Measurements from ENCODE around the gene DEPP1.

The DEPP1 gene

DNA sequence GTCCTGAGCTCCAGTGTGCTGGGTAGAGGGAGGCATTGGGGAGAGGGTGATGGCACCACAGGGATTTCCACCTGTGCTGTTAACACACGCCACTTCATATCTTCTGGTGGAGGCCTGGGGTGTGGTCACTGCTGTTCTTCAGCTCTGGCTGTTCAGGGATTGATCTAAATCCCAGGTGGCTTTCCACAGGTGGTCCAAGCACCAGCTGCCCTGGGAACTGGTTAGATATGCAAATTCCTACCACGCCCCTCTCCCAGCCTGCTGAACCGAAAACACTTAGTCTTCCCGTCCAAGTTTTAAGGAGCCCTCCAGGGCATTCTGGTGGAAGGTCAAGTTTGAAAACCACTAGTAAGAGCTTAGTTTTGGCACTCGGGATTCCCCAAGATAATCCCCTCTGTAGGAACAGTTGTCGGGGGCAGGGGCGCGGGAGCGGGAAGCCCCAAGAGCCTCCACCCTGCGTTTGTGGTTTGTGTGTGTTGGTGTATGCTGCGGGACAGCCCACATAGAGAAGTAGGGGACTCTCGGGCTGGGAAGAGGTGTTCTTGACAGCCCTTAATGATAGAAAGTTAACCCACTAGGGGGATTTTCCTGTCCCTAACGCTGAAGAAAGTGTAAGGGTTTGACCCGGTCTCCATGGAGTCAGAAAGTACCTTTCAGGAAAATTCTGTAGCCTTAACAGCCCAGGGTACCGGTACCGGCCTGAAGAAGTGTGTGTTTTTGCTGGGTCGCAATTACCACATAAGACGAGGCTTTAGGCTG, 5.1 kb downstream of the DEPP1 start:
- no peak for TF ChIP-seq TAF1 (IDR thresholded peaks at IDR 0.05; ENCODE audit: borderline replicate concordance, insufficient read depth, low read length)
- TF ChIP-seq, protein P1, sequence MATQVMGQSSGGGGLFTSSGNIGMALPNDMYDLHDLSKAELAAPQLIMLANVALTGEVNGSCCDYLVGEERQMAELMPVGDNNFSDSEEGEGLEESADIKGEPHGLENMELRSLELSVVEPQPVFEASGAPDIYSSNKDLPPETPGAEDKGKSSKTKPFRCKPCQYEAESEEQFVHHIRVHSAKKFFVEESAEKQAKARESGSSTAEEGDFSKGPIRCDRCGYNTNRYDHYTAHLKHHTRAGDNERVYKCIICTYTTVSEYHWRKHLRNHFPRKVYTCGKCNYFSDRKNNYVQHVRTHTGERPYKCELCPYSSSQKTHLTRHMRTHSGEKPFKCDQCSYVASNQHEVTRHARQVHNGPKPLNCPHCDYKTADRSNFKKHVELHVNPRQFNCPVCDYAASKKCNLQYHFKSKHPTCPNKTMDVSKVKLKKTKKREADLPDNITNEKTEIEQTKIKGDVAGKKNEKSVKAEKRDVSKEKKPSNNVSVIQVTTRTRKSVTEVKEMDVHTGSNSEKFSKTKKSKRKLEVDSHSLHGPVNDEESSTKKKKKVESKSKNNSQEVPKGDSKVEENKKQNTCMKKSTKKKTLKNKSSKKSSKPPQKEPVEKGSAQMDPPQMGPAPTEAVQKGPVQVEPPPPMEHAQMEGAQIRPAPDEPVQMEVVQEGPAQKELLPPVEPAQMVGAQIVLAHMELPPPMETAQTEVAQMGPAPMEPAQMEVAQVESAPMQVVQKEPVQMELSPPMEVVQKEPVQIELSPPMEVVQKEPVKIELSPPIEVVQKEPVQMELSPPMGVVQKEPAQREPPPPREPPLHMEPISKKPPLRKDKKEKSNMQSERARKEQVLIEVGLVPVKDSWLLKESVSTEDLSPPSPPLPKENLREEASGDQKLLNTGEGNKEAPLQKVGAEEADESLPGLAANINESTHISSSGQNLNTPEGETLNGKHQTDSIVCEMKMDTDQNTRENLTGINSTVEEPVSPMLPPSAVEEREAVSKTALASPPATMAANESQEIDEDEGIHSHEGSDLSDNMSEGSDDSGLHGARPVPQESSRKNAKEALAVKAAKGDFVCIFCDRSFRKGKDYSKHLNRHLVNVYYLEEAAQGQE (IDR thresholded peaks at IDR 0.05; ENCODE audit: insufficient read depth in 1 of 2, low read depth in 2 of 2, low read length in 2 of 2) = no peak

DNA sequence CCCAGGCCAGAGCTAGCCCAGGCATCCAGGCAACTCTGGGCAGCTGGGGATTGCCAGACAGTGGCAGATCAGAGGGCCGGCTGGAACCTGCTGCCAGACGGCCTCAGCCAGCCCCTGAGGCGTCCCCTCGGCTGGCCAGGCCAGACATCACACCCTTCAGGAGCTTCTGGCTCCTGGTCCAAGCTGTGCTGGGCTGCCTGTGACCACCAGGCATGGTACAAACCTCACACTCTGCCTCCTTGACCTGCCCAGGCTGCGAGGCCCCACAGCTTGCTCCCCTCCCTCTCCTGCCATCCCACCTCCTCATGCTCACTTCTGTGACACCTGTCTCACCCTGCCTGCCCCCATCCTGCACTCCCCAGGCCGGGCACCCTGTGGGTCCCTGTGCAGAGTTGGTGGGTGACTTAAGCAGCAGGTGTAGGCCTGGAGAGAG, 5.7 kb downstream of the DEPP1 start:
- TF ChIP-seq SIN3A (IDR thresholded peaks at IDR 0.05; ENCODE audit: borderline replicate concordance, insufficient read depth, low read length) = no peak
- no peak for TF ChIP-seq TAF1 (IDR thresholded peaks at IDR 0.05; ENCODE audit: borderline replicate concordance, insufficient read depth, low read length)
- TF ChIP-seq, protein P1 (IDR thresholded peaks at IDR 0.05; ENCODE audit: insufficient read depth in 1 of 2, low read depth in 2 of 2, low read length in 2 of 2) = no peak
- no peak for TF ChIP-seq POLR2AphosphoS5 (IDR thresholded peaks at IDR 0.05; ENCODE audit: low read depth, low read length)
- no peak for TF ChIP-seq FOXP2 (optimal IDR thresholded peaks at IDR 0.05; ENCODE audit: borderline replicate concordance, extremely low read depth, extremely low read length, insufficient read depth)

DNA sequence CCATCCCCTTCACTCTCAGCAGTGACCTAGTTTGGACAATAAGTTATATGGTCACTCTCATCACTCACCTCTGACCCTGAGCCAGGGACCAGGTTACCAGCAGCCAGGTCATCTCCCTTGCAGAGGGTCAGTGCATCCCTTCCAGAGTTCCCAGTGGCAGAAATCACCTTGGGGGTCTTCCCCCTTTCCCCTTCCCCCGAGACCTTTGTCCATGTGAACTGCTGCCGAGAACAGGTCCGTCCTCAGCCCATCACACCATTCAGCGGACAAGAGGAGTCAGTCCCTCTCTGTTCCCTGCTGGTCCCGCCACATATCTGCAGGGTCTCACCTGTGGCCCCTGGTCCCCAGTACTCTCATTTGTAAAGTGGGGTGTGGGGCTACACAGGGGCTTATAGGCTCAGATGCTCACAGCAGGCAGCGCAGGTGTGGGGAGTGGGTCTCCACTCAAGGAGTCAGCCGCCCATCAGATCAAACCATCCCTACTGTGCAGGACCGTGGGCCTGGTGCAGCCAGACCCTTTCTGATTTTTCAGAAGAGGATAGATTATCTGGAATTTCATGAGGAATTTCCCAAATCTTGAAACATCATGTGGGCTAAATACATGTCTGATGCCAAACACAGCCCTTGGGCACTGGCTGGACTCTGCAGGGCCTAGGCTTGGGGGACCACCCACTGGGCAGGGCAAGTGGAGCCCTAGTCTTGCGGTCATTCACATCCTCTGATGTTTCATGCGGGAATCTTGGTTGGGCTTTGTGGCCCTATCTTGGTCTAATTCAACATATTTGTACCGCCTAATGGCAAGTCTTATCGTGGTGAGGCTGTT, 6.5 kb downstream of the DEPP1 start:
- no peak for TF ChIP-seq FOXP2 (optimal IDR thresholded peaks at IDR 0.05; ENCODE audit: borderline replicate concordance, extremely low read depth, extremely low read length, insufficient read depth)
- TF ChIP-seq TAF1 (IDR thresholded peaks at IDR 0.05; ENCODE audit: borderline replicate concordance, insufficient read depth, low read length) = no peak
- TF ChIP-seq SIN3A (IDR thresholded peaks at IDR 0.05; ENCODE audit: borderline replicate concordance, insufficient read depth, low read length) = no peak
- TF ChIP-seq POLR2AphosphoS5 (IDR thresholded peaks at IDR 0.05; ENCODE audit: low read depth, low read length) = no peak
- TF ChIP-seq, protein P1 (IDR thresholded peaks at IDR 0.05; ENCODE audit: insufficient read depth in 1 of 2, low read depth in 2 of 2, low read length in 2 of 2) = no peak

DNA sequence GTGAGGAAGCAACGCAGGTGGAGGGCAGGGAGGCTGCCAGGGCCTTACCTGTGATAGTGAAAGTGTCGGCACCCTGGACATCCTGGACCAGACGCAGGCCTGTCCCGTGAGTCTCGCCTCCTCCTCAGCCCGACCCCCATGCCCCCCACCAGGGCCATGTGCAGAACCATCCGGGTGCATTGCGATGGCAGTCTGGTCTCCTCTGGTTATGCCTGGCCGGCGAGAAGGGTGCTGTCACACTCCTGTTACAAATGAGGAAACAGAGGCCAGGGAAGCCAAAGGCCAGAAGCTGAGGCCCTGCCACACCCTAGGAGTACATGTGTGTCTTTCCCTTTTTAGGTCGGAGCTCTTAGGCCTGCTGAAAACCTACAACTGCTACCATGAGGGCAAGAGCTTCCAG, 7.2 kb downstream of the DEPP1 start:
- TF ChIP-seq SIN3A (IDR thresholded peaks at IDR 0.05; ENCODE audit: borderline replicate concordance, insufficient read depth, low read length) (no peak), POLR2AphosphoS5 (IDR thresholded peaks at IDR 0.05; ENCODE audit: low read depth, low read length) (no peak), FOXP2 (optimal IDR thresholded peaks at IDR 0.05; ENCODE audit: borderline replicate concordance, extremely low read depth, extremely low read length, insufficient read depth) (no peak), TAF1 (IDR thresholded peaks at IDR 0.05; ENCODE audit: borderline replicate concordance, insufficient read depth, low read length) (no peak)
- TF ChIP-seq, protein P1 (IDR thresholded peaks at IDR 0.05; ENCODE audit: insufficient read depth in 1 of 2, low read depth in 2 of 2, low read length in 2 of 2) = no peak
